Measurements from ENCODE around the gene R3HCC1L.
"Not testable (repeated sequence)": the region's sequence is repeated elsewhere in the genome, so short reads cannot be mapped to it uniquely, and the experiment has no call there.

Gene R3HCC1L

DNA sequence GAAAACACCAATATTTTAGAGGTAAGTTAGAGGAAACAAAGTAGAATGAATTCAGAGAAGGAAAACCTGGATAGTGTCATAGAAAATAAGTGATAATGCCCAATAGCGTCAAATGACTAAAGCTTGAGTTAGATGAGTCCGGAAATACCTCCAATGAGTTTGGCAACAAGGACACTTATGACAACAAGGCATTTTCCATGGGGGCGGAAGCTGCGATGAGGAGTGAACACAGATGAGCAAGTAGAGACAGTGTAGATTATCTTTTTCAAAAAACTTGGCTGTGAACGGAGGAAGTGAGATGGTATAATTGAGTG lies 383 bp upstream of the R3HCC1L start:
- no peak for DNase-seq
- no peaks in the 10 kb centered on the region for H3K27me3 ChIP-seq
- TF ChIP-seq, protein P1, sequence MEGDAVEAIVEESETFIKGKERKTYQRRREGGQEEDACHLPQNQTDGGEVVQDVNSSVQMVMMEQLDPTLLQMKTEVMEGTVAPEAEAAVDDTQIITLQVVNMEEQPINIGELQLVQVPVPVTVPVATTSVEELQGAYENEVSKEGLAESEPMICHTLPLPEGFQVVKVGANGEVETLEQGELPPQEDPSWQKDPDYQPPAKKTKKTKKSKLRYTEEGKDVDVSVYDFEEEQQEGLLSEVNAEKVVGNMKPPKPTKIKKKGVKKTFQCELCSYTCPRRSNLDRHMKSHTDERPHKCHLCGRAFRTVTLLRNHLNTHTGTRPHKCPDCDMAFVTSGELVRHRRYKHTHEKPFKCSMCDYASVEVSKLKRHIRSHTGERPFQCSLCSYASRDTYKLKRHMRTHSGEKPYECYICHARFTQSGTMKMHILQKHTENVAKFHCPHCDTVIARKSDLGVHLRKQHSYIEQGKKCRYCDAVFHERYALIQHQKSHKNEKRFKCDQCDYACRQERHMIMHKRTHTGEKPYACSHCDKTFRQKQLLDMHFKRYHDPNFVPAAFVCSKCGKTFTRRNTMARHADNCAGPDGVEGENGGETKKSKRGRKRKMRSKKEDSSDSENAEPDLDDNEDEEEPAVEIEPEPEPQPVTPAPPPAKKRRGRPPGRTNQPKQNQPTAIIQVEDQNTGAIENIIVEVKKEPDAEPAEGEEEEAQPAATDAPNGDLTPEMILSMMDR (IDR thresholded peaks at IDR 0.05): no peak
- H3K4me1 ChIP-seq: peaks cover 0 to 17% (median 6%) of the 10 kb centered on the region in 4 donors
- H3K4me3 ChIP-seq: peak overlapping the region; percentile 85 to 92
- H3K9me3 ChIP-seq: no peaks in the 10 kb centered on the region
- H3K36me3 ChIP-seq: no peaks in the 10 kb centered on the region
- peak overlapping the region; percentile 84 to 89 for H3K27ac ChIP-seq
- intact Hi-C loops (cut with DNase I; ENCODE audit: low total_unique reads): no loop called here

DNA sequence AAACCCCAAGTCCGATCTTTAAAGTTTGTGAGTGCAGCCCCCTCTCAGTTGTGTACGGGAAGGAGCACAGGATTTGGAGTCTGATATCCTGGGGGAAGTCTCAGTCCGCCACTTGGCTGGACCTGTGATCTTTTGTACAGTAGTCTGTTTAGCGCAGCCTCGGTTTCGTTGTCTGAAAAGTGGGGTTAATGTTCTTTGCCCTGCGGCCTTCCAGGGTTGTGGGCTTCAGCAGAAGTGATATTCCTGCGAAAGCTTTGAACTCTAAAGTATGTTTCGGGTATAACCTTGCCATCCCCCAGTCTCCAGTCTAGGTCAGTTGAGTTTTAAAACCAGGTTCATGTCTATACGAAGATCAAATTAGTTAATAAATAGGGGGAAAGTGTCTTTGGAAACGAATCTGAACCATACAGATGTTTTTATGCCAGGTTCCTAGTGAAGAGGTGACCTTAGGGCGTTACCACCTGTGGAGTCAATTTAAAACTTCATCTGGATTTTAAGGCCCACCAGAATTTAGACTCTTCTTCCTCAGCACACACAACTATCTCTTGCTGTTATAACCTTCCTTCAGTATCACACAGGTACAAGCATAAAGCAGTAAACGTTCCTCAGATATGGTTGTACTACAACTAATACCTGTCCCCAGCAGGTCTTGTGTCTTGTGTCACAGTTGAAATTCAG lies 904 bp downstream of the R3HCC1L start:
- peak overlapping the region; percentile 85 to 92 for H3K4me3 ChIP-seq
- H3K27me3 ChIP-seq: no peaks in the 10 kb centered on the region
- peaks cover 0 to 24% (median 6%) of the 10 kb centered on the region in 4 donors for H3K4me1 ChIP-seq
- TF ChIP-seq, protein P1 (IDR thresholded peaks at IDR 0.05): no peak
- H3K9me3 ChIP-seq: no peaks in the 10 kb centered on the region
- peak overlapping the region; percentile 84 to 89 for H3K27ac ChIP-seq
- H3K36me3 ChIP-seq: no peaks in the 10 kb centered on the region
- DNase-seq: peak in 1 of 2 donors; percentile 22
- intact Hi-C loops (cut with DNase I; ENCODE audit: low total_unique reads): no loop called here

DNA sequence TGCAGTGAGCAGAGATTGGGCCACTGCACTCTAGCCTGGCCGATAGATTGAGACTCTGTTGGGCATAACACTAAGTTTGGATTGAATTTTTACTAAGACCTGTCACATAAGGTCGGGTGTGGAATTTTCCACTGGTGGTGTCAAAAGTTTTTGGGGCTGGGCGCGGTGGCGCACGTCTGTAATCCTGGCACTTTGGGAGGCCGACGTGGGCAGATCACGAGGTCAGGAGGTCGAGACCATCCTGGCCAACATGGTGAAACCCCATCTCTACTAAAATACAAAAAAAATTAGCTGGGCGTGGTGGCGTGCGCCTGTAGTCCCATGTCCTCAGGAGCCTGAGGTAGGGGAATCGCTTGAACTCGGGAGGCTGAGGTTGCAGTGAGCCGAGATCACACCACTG lies 2.3 kb downstream of the R3HCC1L start:
- intact Hi-C loops (cut with DNase I; ENCODE audit: low total_unique reads); H3K9me3 ChIP-seq: not testable (repeated sequence)
- H3K4me1 ChIP-seq: peaks cover 0 to 28% (median 6%) of the 10 kb centered on the region in 4 donors

DNA sequence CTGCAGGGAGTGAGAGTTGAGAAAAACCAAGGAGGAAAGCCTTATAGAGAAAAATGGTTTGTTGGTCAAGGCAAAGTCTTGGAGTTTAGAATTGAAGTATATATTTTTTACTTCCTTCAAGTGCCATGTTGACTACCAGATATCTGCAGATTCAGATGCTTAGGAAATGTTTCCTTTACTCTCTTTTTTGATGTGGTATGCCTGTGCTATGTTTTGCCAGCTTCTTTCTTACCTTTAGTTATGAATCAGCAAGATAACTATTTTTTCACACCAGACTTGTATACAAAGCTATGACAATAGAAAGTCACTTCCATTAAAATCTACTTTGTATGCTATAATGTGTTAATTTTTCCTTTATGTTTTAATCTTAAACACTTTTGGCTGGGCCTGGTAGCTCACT lies 3.6 kb downstream of the R3HCC1L start:
- intact Hi-C loops (cut with DNase I; ENCODE audit: low total_unique reads): no loop called here
- Histone ChIP-seq H3K4me3 (no peak overlapping the region), H3K27me3 (no peaks in the 10 kb centered on the region), H3K36me3 (no peaks in the 10 kb centered on the region), H3K9me3 (no peaks in the 10 kb centered on the region), H3K27ac (no peak overlapping the region), H3K4me1 (peaks cover 0 to 38% (median 6%) of the 10 kb centered on the region in 4 donors)
- TF ChIP-seq, protein P1 (IDR thresholded peaks at IDR 0.05): no peak
- DNase-seq: no peak

More for the DNA sequence above, 2.3 kb downstream of the R3HCC1L start:
- not testable (repeated sequence) for H3K27me3 ChIP-seq, DNase-seq, H3K36me3 ChIP-seq, H3K27ac ChIP-seq, H3K4me3 ChIP-seq

DNA sequence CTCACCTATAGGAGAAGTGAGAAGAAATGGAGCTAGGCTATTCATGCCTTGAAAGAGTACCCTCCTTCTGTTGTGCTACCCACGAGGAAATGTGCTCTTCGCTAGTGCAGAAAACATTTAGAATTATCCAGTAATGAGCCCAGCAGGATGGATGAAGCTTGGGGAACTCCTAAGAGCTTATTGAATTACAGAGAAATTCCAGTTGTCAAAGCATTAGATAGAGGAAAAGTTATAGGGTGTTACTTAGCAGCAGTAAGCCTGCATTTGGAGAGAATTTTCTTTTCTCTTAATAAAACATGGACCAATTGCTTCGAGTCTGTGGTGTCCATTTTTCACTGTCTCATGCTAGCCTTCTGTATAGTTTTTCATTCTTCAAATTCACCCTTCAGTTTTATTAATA lies 5.0 kb downstream of the R3HCC1L start:
- no peak for DNase-seq
- H3K9me3 ChIP-seq: no peaks in the 10 kb centered on the region
- H3K36me3 ChIP-seq: no peaks in the 10 kb centered on the region
- H3K27me3 ChIP-seq: no peaks in the 10 kb centered on the region
- peaks cover 0 to 41% (median 6%) of the 10 kb centered on the region in 4 donors for H3K4me1 ChIP-seq
- no peak overlapping the region for H3K4me3 ChIP-seq
- no peak overlapping the region for H3K27ac ChIP-seq
- TF ChIP-seq, protein P1 (IDR thresholded peaks at IDR 0.05): no peak
- intact Hi-C loops (cut with DNase I; ENCODE audit: low total_unique reads): no loop called here

DNA sequence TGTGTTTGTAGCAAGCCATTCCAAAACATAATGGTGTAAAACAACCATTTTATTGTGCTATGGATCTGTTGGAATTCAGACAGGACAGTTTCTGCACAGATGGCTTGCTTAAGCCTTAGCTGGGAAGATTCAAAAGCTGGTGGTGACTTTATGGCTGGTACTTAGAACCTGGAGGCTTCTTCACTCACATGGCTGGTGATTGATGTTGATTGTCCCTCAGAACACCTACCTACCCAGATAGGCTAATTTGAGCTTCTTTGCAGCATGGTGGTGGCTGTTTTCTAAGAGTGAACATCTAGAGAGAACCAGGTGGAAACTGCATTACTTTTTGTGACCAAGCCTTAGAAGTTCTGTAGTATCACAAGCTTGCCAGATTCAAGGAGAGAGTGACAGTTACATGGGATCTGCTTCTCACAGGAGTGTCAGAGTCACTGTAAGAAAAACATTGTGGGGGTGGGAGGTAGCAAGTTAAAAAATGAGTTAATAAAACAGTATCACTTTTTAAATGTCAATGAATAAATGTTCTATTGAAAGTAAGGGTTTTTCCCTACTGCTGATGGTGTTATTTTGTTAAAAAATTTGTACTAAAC lies 7.1 kb downstream of the R3HCC1L start:
- no peak overlapping the region for H3K4me3 ChIP-seq
- H3K27ac ChIP-seq: no peak overlapping the region
- intact Hi-C loops (cut with DNase I; ENCODE audit: low total_unique reads): no loop called here
- DNase-seq: no peak
- peaks cover 0 to 28% (median 0%) of the 10 kb centered on the region in 4 donors for H3K4me1 ChIP-seq
- TF ChIP-seq, protein P1 (IDR thresholded peaks at IDR 0.05): no peak
- no peaks in the 10 kb centered on the region for H3K27me3 ChIP-seq
- H3K36me3 ChIP-seq: no peaks in the 10 kb centered on the region
- no peaks in the 10 kb centered on the region for H3K9me3 ChIP-seq
